GM12878 (cell line): ENCODE data around the gene PIP5KL1. TPM values are rescaled to one million over a fixed set of nuclear protein-coding genes. Genes with fewer than 3 reads are reported as not detected.

ENCODE experiments used
- ATAC-seq: fragments of 200-7000 bp; cut with Tn5 transposase; 3 replicates; pipeline ENCODE4 v1.9.1; 2020; ENCODE audit warnings: mild to moderate bottlenecking, moderate library complexity
- BruUV-seq: library from RNA; stranded (reverse); fragments of 400-500 nt; replicated peaks from 2 replicates; lab custom pipeline; 2021; lab: Mats Ljungman, UMichigan
- CTCF ChIA-PET: fragments of 300-600 bp; sonication (Branson Sonifier 250); formaldehyde crosslinking; extraction: SDS; loops from one replicate; lab custom pipeline; 2021; ENCODE audit warnings: inconsistent platforms; lab: Yijun Ruan, JAX
- POLR2A ChIA-PET: fragments of 350-600 bp; formaldehyde crosslinking; extraction: SDS; loops from one replicate; lab custom pipeline; 2021; ENCODE audit warnings: inconsistent platforms; lab: Charles Lee
- RAD21 ChIA-PET: fragments of 300-600 bp; sonication (Branson Sonifier 250); formaldehyde crosslinking; loops from one replicate; lab custom pipeline; 2023; ENCODE audit warnings: antibody characterized with exemption; ENCODE audit not compliant: unreplicated experiment; lab: Charles Lee
- SMC1A ChIA-PET: fragments of 300-600 bp; sonication (Branson Sonifier 250); formaldehyde crosslinking; loops from one replicate; lab custom pipeline; 2023; ENCODE audit not compliant: unreplicated experiment, uncharacterized antibody; lab: Charles Lee
- DNase-seq: peaks from one replicate; pipeline ENCODE4 v3.0.0-alpha.2; 2011; ENCODE audit warnings: low read depth, low spot score
- FAIRE-seq: peaks from 3 replicates; lab custom pipeline; 2011; peaks lifted over from hg19 to GRCh38; lab: Jason Lieb, UNC
- H2AFZ ChIP-seq: 2 replicates; pipeline ENCODE4 v1.6.0; 2011; ENCODE audit warnings: low read depth, low read length, control low read depth; ENCODE audit not compliant: control insufficient read depth
- H3K27ac ChIP-seq: 2 replicates; pipeline ENCODE4 v1.5.1; 2011; ENCODE audit warnings: control low read depth; ENCODE audit not compliant: control insufficient read depth, insufficient read depth
- H3K27me3 ChIP-seq, 2 experiments: replicated peaks in 1 of 2; 2 replicates each; pipeline versions ENCODE4 v1.6.0 to v1.6.1; 2011; ENCODE audit warnings: low read length in 1 of 2; ENCODE audit not compliant: control insufficient read depth in 2 of 2, insufficient read depth in 2 of 2
- H3K36me3 ChIP-seq, 2 experiments: 2 replicates each; pipeline ENCODE4 v1.5.1; 2011; ENCODE audit warnings: low read length in 1 of 2; ENCODE audit not compliant: control insufficient read depth in 2 of 2, insufficient read depth in 2 of 2
- H3K4me1 ChIP-seq: 2 replicates; pipeline ENCODE4 v1.6.1; 2011; ENCODE audit warnings: mild to moderate bottlenecking, low read length, moderate library complexity, mixed read lengths; ENCODE audit not compliant: control insufficient read depth, insufficient read depth
- H3K4me2 ChIP-seq: 2 replicates; pipeline ENCODE4 v1.6.0; 2011; ENCODE audit warnings: control low read depth; ENCODE audit not compliant: control insufficient read depth, insufficient read depth
- H3K4me3 ChIP-seq: fragments of 200-600 bp; sonication (generic); 2 replicates; pipeline ENCODE4 v1.5.1; 2016
- H3K79me2 ChIP-seq: 2 replicates; pipeline ENCODE4 v1.6.0; 2011; ENCODE audit warnings: low read length; ENCODE audit not compliant: control insufficient read depth, insufficient read depth
- H3K9ac ChIP-seq: 2 replicates; pipeline ENCODE4 v1.8.0; 2011; ENCODE audit warnings: low read length, control low read depth, mixed read lengths; ENCODE audit not compliant: control insufficient read depth, insufficient read depth
- H3K9me3 ChIP-seq: replicated peaks from 3 replicates; pipeline ENCODE4 v1.5.1; 2011; ENCODE audit warnings: mild to moderate bottlenecking, low read length; ENCODE audit not compliant: control insufficient read depth, insufficient read depth
- H4K20me1 ChIP-seq: 2 replicates; pipeline ENCODE4 v1.6.0; 2011; ENCODE audit not compliant: control insufficient read depth, insufficient read depth
- CTCF ChIP-seq, 3 experiments: IDR thresholded peaks in 2 of 3; conservative IDR thresholded peaks in 1 of 3; 2 replicates each; pipeline ENCODE4 v1.5.1; 2011; ENCODE audit warnings: low read depth in 3 of 3, low read length in 3 of 3, mild to moderate bottlenecking in 3 of 3, control low read depth in 2 of 3, moderate library complexity in 2 of 3, inconsistent platforms in 1 of 3, mixed read lengths in 1 of 3; ENCODE audit not compliant: control insufficient read depth in 2 of 3, insufficient read depth in 1 of 3; ENCODE audit errors: extremely low read depth in 1 of 3
- EGR1 ChIP-seq, 2 experiments: IDR thresholded peaks; 1 replicate in 1 of 2; 2 replicates in 1 of 2; pipeline ENCODE4 v1.6.1; 2011 to 2012; ENCODE audit warnings: low read depth in 2 of 2, low read length in 2 of 2, borderline replicate concordance in 1 of 2, mild to moderate bottlenecking in 1 of 2, moderate library complexity in 1 of 2
- IKZF2 ChIP-seq, 2 experiments: fragments of 450-650 bp; IDR thresholded peaks; 2 replicates each; pipeline ENCODE4 v1.6.1; 2017; ENCODE audit warnings: mild to moderate bottlenecking in 2 of 2, moderate library complexity in 2 of 2
- MLLT1 ChIP-seq: fragments of 450-650 bp; IDR thresholded peaks from 2 replicates; pipeline ENCODE4 v1.6.1; 2016; ENCODE audit warnings: mild to moderate bottlenecking
- RAD21 ChIP-seq: IDR thresholded peaks from 2 replicates; pipeline ENCODE4 v1.6.1; 2011; ENCODE audit warnings: mild to moderate bottlenecking, low read depth, low read length, moderate library complexity; ENCODE audit not compliant: insufficient read depth
- SMARCA5 ChIP-seq: fragments of 450-650 bp; IDR thresholded peaks from 2 replicates; pipeline ENCODE4 v1.6.1; 2017; ENCODE audit warnings: mild to moderate bottlenecking
- SMC3 ChIP-seq: IDR thresholded peaks from 2 replicates; pipeline ENCODE4 v1.6.1; 2011; ENCODE audit warnings: low read length, improper control_type of control experiment, borderline replicate concordance
- USF1 ChIP-seq: IDR thresholded peaks from 2 replicates; pipeline ENCODE4 v1.6.1; 2011; ENCODE audit warnings: borderline replicate concordance, low read depth, mild to moderate bottlenecking, moderate library complexity, mixed read lengths, low read length; ENCODE audit not compliant: insufficient read depth; ENCODE audit errors: extremely low read length
- WGBS: methylation state at CpG from one replicate; pipeline ENCODE4 v1.1.6; 2016; ENCODE audit warnings: low lambda C conversion rate; ENCODE audit not compliant: insufficient replicate concordance, insufficient coverage; ENCODE audit errors: missing lambda C conversion rate; 5-methylcytosine and 5-hydroxymethylcytosine counted together
- in situ Hi-C: fragments of 300-500 bp; cut with MboI; formaldehyde crosslinking; loops from 9 replicates; pipeline ENCODE4 v1.14.3; 2018; ENCODE audit warnings: mixed read lengths
- intact Hi-C: fragments of 100-400 bp; cut with micrococcal nuclease; formaldehyde crosslinking; loops from one replicate; pipeline ENCODE4 v1.14.2; 2022; ENCODE audit not compliant: unreplicated experiment
- polyA plus RNA-seq, 11 experiments: library from polyadenylated mRNA; depleted of rRNA in 4 of 11; unstranded in 6 of 11; stranded (reverse) in 5 of 11; fragments of >200 nt; fragmentation: Nextera tagmentation in 4 of 11; fragmentation: Illumina TruSeq in 1 of 11; extraction: Ambion mirVana in 4 of 11; extraction: Trizol in 1 of 11; gene quantifications; 1 replicate in 1 of 11; 2 replicates in 10 of 11; pipeline versions ENCODE4 v1.2.1 to v1.2.3, GENCODE V29; 2011 to 2016; ENCODE audit warnings: inconsistent platforms in 2 of 11, missing spikeins in 2 of 11, low read depth in 1 of 11
- total RNA-seq, 4 experiments: library from RNA; depleted of rRNA in 3 of 4; stranded (reverse); fragments of >200 nt in 3 of 4; fragmentation: Illumina TruSeq in 1 of 4; extraction: Trizol in 1 of 4; gene quantifications; 2 replicates each; pipeline versions ENCODE4 v1.2.1 to v1.2.3, GENCODE V29; 2013 to 2021

The PIP5KL1 gene
- total and polyA plus RNA-seq, 10 of the 15 experiments (the other 5 are each of a cell fraction or from before 2014, with no cell fraction given) = 0.04 to 0.67 (median 0.43) TPM; not detected in 2

- ATAC-seq (no peak), FAIRE-seq (peak; percentile 7)
- Histone ChIP-seq H3K4me1 (peaks cover 54% of the 10 kb centered on the region), H3K9ac (peak overlapping the region; percentile 45), H3K27me3 (no peaks in the 10 kb centered on the region), H3K36me3 (peaks cover 10 to 22% of the 10 kb centered on the region in 2 experiments; a peak in 2 of 4 replicates), H2AFZ (no peak overlapping the region), H3K9me3 (no peaks in the 10 kb centered on the region), H4K20me1 (no peaks in the 10 kb centered on the region), H3K79me2 (peaks cover 30% of the 10 kb centered on the region), H3K4me2 (peak overlapping the region; percentile 76), H3K4me3 (peak overlapping the region; percentile 35; the same call in 1 of the 2 replicates)
- in situ Hi-C loops = loop anchor here (5.0 kb wide), 1 partner anchor 173 kb away; the partner anchor contains the start of gene TOR2A
- ChIA-PET POLR2A (interaction anchor here (0.5 to 2.4 kb wide), 2 partner anchors 9 to 29 kb away, joined by 3 to 6 read pairs; no protein-coding TSS in a partner anchor), RAD21 (interaction anchor here (0.5 to 1.7 kb wide), 10 partner anchors 11 to 321 kb away, joined by 3 to 11 read pairs (median 4); partner anchors contain the start of genes CDK9, FPGS and TOR2A), CTCF (interaction anchor here (0.8 to 2.4 kb wide), 11 partner anchors 10 to 199 kb away, joined by 3 to 10 read pairs (median 5); partner anchors contain the start of genes ST6GALNAC6 and TOR2A)
- no TSS peak for BruUV-seq
- WGBS = 15% methylated on average over 6 of the region's 6 CpGs
- TF ChIP-seq RAD21 = peak; percentile 41; the same call in 1 of the 2 replicates
- TF ChIP-seq MLLT1 = 0 out of 2 replicates have a peak, but pooled peaks have one; percentile 11
- peak; percentile 20 to 49 (median 33); a peak in 4 of 6 replicates for TF ChIP-seq CTCF (IDR thresholded peaks at IDR 0.05 in 2 of 3, conservative IDR thresholded peaks at IDR 0.05 in 1 of 3; ENCODE audit: control insufficient read depth in 2 of 3, extremely low read depth in 1 of 3, insufficient read depth in 1 of 3, low read depth in 3 of 3, low read length in 3 of 3)
- no peak for TF ChIP-seq USF1
- peak; percentile 54; the same call in 1 of the 2 replicates for TF ChIP-seq SMARCA5
- peak; percentile 13; the same call in 1 of the 2 replicates for TF ChIP-seq SMC3
- TF ChIP-seq IKZF2 (IDR thresholded peaks at IDR 0.05) = peak in 1 of 2 experiments; percentile 41; a peak in 2 of 4 replicates
- TF ChIP-seq EGR1 (IDR thresholded peaks at IDR 0.05; ENCODE audit: borderline replicate concordance in 1 of 2, low read depth in 2 of 2, low read length in 2 of 2) = no peak
- TF ChIP-seq, all 136 proteins: peak for 6
- peak overlapping the region; percentile 86 for H3K27ac ChIP-seq
- SMC1A ChIA-PET = interaction anchor here (1.1 to 2.3 kb wide), 5 partner anchors 11 to 176 kb away, joined by 3 to 9 read pairs (median 6); partner anchors contain the start of gene TOR2A
- no peak for DNase-seq
- intact Hi-C loops = no loop called here
These were observed 19.9 kb downstream of the PIP5KL1 start for GRCh38 chr9:127910613-127911205.
